ENCODE measurements around the gene NAALADL2.

Gene NAALADL2

GRCh38 chr3:175695251-175695650 lies 836.1 kb downstream of the NAALADL2 start:
- no peak for DNase-seq

GRCh38 chr3:175702956-175703355 lies 843.8 kb downstream of the NAALADL2 start:
- no peaks in the 10 kb centered on the region for H3K9me3 ChIP-seq (ENCODE audit: insufficient read depth, low read length, severe bottlenecking)
- no peaks in the 10 kb centered on the region for H3K79me2 ChIP-seq (ENCODE audit: insufficient read depth, low read length)
- H3K4me3 ChIP-seq (ENCODE audit: low read depth in 1 of 2, low read length in 2 of 2), result no peak overlapping the region
- H3K27me3 ChIP-seq (ENCODE audit: insufficient read depth, low read length, poor library complexity), result no peaks in the 10 kb centered on the region
- no peaks in the 10 kb centered on the region for H3K36me3 ChIP-seq (ENCODE audit: insufficient read depth, low read length)
- no peak overlapping the region for H2AFZ ChIP-seq (ENCODE audit: low read depth, low read length)
- ATAC-seq (ENCODE audit: insufficient read depth, low read depth) (no peak), DNase-seq (no peak)
- H3K27ac ChIP-seq (ENCODE audit: low read length), result no peak overlapping the region
- TF ChIP-seq EZH2 (IDR thresholded peaks at IDR 0.05; ENCODE audit: borderline replicate concordance, low read depth, low read length, severe bottlenecking) (no peak), CTCF (IDR thresholded peaks at IDR 0.05; ENCODE audit: borderline replicate concordance, extremely low read depth, low read length, poor library complexity, severe bottlenecking) (no peak)
- no peak overlapping the region for H3K9ac ChIP-seq (ENCODE audit: low read depth, low read length)
- H3K4me2 ChIP-seq (ENCODE audit: insufficient read depth, low read length), result no peak overlapping the region
- H3K4me1 ChIP-seq (ENCODE audit: insufficient read depth, low read length), result no peaks in the 10 kb centered on the region
- H4K20me1 ChIP-seq (ENCODE audit: insufficient read depth, low read length), result no peaks in the 10 kb centered on the region

More at GRCh38 chr3:175695251-175695650, 836.1 kb downstream of the NAALADL2 start:
- Histone ChIP-seq H2AFZ (ENCODE audit: low read depth, low read length) (no peak overlapping the region), H4K20me1 (ENCODE audit: insufficient read depth, low read length) (no peaks in the 10 kb centered on the region), H3K9me3 (ENCODE audit: insufficient read depth, low read length, severe bottlenecking) (no peaks in the 10 kb centered on the region), H3K79me2 (ENCODE audit: insufficient read depth, low read length) (no peaks in the 10 kb centered on the region), H3K27ac (ENCODE audit: low read length) (no peak overlapping the region), H3K4me1 (ENCODE audit: insufficient read depth, low read length) (no peaks in the 10 kb centered on the region), H3K9ac (ENCODE audit: low read depth, low read length) (no peak overlapping the region), H3K4me2 (ENCODE audit: insufficient read depth, low read length) (no peak overlapping the region), H3K27me3 (ENCODE audit: insufficient read depth, low read length, poor library complexity) (no peaks in the 10 kb centered on the region), H3K4me3 (ENCODE audit: low read depth in 1 of 2, low read length in 2 of 2) (no peak overlapping the region), H3K36me3 (ENCODE audit: insufficient read depth, low read length) (no peaks in the 10 kb centered on the region)
- no peak for ATAC-seq (ENCODE audit: insufficient read depth, low read depth)
- TF ChIP-seq CTCF (IDR thresholded peaks at IDR 0.05; ENCODE audit: borderline replicate concordance, extremely low read depth, low read length, poor library complexity, severe bottlenecking), result no peak
- no peak for TF ChIP-seq EZH2 (IDR thresholded peaks at IDR 0.05; ENCODE audit: borderline replicate concordance, low read depth, low read length, severe bottlenecking)

- H3K9me3 ChIP-seq (ENCODE audit: insufficient read depth, low read length, severe bottlenecking), result no peaks in the 10 kb centered on the region
These were observed 845.4 kb downstream of the NAALADL2 start for GRCh38 chr3:175704366-175705055.

More at GRCh38 chr3:175704366-175705055, 845.4 kb downstream of the NAALADL2 start:
- Histone ChIP-seq H2AFZ (ENCODE audit: low read depth, low read length) (no peak overlapping the region), H3K79me2 (ENCODE audit: insufficient read depth, low read length) (no peaks in the 10 kb centered on the region), H3K4me1 (ENCODE audit: insufficient read depth, low read length) (no peaks in the 10 kb centered on the region), H3K4me2 (ENCODE audit: insufficient read depth, low read length) (no peak overlapping the region), H3K9ac (ENCODE audit: low read depth, low read length) (no peak overlapping the region), H3K27me3 (ENCODE audit: insufficient read depth, low read length, poor library complexity) (no peaks in the 10 kb centered on the region), H3K27ac (ENCODE audit: low read length) (no peak overlapping the region), H3K4me3 (ENCODE audit: low read depth in 1 of 2, low read length in 2 of 2) (no peak overlapping the region), H3K36me3 (ENCODE audit: insufficient read depth, low read length) (no peaks in the 10 kb centered on the region), H4K20me1 (ENCODE audit: insufficient read depth, low read length) (no peaks in the 10 kb centered on the region)
- DNase-seq (no peak), ATAC-seq (ENCODE audit: insufficient read depth, low read depth) (no peak)
- TF ChIP-seq CTCF (IDR thresholded peaks at IDR 0.05; ENCODE audit: borderline replicate concordance, extremely low read depth, low read length, poor library complexity, severe bottlenecking) (no peak), EZH2 (IDR thresholded peaks at IDR 0.05; ENCODE audit: borderline replicate concordance, low read depth, low read length, severe bottlenecking) (no peak)

All from DND-41 (cell line).